ENCODE data around the gene C1orf198.
"Not testable (repeated sequence)": the region's sequence is repeated elsewhere in the genome, so short reads cannot be mapped to it uniquely, and the experiment has no call there.

C1orf198 gene

DNA sequence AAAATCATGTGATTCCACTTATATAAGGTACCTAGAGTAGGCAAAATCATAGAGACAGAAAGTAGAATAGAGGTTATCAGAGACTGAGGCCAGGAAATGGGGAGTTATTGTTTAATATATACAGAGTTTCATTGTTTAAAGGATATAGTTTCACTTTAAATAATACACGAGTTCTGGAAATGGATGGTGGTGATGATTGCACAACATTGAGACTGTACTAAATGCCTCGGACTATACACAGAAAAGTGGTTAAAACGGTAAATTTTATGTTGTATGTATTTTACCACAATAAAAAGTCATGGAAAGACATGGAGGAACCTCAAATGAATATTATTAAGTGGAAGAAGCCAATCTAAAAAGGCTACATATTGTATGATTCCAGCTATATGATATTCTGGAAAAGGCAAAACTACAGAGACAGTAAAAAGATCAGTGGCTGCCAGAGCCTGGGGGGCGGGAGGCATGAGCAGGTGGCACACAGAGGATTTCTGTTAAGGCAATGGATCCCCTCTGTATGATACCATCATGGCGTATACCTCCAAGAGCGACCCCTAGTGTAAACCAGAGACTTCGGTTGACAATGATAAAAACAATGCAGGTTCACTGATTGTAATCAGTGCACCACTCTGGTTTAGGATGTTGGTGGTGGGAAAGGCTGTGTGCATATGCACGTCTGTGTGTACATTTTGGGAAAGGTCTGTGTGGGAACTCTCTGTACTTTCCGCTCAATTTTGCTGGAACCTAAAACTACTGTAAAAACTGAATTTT, 7.5 kb downstream of the C1orf198 start:
- no peak for DNase-seq (ENCODE audit: low read depth)

DNA sequence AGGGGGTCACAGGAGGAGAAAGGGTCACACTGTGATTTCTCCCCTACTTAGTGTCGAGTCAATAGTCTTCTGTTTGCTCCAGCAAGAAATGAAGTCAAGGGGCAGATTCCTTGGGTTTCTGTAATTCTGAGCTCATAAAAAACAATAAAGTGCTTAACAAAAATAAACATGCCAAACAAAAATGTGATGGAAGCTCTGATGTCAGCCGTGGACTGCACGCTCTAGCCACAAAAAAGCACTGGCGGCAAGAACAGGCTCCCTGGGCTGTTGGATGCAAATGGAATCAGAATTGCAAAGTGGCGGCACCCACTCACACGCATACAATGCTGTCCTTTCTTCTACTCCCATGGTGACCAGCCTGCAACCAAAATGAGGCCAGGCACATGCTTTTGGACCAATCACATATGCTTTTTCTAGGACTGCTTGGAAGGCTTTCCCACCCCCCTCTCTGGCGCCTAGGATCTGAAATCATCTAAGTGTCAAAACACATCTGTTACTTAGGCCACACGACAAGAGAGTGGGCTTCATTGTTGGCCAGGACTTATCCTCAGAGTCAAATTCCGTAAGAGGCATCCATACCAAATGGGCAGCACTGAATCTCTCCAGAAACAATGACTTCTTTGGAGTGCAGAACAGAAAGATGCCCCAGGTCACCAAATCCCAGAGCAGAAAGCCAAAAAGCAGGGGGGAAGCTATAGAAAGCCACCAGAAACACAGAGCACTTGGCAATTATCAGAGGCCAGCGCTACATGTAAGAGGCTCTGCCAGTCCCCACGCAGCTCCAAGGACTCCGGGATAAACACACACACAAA, 9.2 kb downstream of the C1orf198 start:
- DNase-seq (ENCODE audit: low read depth), result no peak

DNA sequence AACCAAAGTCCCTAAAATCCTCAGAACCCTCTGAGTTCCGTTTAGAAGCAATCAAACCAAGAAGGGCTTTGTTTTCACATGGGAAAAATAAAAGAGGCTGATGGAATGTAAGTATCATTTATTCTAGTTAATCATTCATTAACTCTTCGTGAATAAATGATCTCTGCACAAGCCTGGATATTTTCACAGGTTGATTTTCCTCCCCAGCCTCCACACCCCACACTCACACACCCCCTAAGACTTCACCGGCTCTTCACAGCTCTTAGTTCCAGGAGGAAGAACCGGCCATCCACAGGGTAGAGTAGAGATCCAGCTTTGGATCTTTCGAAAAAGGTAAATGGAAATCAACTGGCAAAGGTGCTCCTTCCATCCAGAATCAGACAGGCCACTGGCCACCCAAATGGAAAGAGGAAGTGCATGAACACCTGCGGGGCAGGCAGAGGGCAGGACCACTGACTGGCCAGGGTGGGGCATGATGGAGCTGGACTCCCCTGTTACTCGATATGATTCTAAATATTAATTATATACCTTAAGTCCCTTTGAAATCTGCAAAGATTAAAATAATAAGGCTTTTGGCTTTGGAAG, 10.0 kb downstream of the C1orf198 start:
- no peak for DNase-seq (ENCODE audit: low read depth)

GRCh38 chr1:230857822-230858221, 10.5 kb downstream of the C1orf198 start:
- DNase-seq (ENCODE audit: low read depth), result no peak

DNA sequence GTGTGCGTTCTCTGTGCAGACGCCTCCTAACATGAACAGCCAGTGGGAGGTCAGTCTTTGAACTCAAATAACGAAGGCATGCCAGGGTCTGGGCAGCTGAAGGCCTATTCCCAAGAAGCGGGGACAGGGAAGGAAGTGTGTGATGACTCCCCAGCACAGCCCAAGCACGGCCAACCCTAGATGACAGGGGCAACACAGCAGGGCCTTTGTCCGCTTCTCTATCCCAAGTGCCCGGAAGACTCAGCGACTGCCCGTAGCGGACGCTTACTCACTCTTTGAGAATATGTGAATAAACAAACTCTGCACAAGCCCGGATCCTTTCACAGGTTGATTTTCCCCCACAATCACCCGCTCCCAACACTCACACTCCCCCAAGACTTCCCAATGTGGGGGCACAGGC, 11.2 kb downstream of the C1orf198 start:
- no peak for DNase-seq (ENCODE audit: low read depth)

DNA sequence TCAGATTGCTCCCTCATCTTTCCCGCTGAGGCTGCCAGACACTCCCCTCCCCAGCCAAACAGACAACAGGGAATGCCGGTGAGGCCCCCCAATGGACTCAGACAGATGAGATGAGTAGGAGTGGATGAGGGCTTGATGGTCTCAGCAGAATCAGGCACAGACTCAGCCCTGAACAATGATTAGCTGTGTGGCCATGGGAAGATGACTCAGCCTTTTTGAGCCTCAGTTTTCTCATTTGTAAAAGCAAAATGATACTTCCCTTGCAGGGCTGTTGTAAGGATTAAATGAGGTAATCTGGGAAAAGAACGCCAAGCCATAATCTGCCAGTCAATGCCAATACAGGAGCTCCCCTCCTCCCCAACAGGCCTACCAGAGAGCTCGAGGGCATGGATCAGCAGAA, 12.4 kb downstream of the C1orf198 start:
- no peak for DNase-seq (ENCODE audit: low read depth)

DNA sequence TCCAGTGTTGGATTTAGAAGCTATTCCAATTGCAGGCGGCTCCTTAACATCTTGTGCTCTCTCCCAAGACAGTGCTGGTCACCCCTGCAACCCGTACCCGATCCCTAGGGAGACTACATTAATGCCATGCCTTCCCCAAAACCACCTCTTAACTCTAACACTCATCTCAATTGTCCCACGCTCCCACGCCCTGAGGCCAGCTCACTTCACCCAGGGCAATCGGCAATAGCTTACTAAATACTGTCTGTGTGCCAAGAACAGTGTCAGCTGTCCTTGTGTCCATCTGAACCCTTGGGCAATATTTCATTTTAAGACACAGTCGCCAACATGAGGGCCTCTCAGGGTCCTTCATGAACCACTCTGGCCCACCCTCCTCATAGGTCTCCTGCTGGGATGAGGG, 13.9 kb downstream of the C1orf198 start:
- no peak for DNase-seq (ENCODE audit: low read depth)

- DNase-seq (ENCODE audit: low read depth), result no peak
Measured at GRCh38 chr1:230853731-230854130, 14.6 kb downstream of the C1orf198 start.

- no peak for DNase-seq (ENCODE audit: low read depth)
Measured at GRCh38 chr1:230852959-230853358, 15.4 kb downstream of the C1orf198 start.

DNA sequence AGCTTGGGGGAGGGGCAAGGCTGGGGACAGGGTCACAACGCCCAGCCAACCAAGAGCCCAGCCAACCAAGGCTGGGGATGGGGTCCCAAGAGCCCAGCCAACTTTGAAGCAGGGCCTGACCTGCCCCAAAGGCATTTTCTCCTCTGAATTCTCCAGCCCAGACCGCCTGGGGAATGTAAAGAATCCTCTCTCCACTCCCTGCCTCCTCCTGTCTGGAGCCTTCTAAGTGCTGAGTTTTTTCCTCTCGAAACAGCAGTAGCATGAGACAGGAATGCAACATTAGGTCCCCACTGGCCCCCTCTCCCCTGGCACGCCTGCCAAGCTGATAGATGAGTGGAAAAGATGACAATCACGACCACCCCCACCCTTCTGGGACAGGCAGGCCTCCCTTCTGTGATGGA, 17.0 kb downstream of the C1orf198 start:
- no peak for DNase-seq (ENCODE audit: low read depth)

- DNase-seq (ENCODE audit: low read depth), result no peak
Measured at GRCh38 chr1:230850547-230850946, 17.8 kb downstream of the C1orf198 start.

- no peak for DNase-seq (ENCODE audit: low read depth)
Measured at GRCh38 chr1:230849451-230850224, 18.7 kb downstream of the C1orf198 start.

GRCh38 chr1:230848235-230848634, 20.1 kb downstream of the C1orf198 start:
- DNase-seq (ENCODE audit: low read depth), result no peak

- DNase-seq (ENCODE audit: low read depth), result not testable (repeated sequence)
Measured at GRCh38 chr1:230845184-230845583, 23.1 kb downstream of the C1orf198 start.

DNA sequence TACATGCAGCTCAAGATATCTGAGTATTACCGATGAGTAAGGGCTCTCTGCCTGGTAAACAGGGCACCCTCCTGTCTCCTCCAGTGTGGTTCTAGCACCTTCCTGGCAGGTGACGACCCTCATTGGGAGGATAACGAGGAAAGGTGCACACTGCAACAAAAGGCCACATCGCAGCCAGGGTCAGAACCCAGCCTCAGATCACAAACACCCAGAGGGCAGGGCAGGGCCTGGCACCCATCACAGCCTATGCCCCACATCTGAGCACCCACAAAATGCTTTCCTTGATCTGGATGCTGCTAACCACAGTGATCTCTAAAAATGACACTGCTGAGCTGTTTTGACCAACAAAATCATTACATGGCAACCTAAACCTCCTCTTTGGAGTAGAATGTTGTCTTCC, 23.8 kb downstream of the C1orf198 start:
- no peak for DNase-seq (ENCODE audit: low read depth)

- no peak for DNase-seq (ENCODE audit: low read depth)
Measured at GRCh38 chr1:230843503-230844309, 24.6 kb downstream of the C1orf198 start.

- no peak for DNase-seq (ENCODE audit: low read depth)
Measured at GRCh38 chr1:230842801-230843200, 25.5 kb downstream of the C1orf198 start.

DNA sequence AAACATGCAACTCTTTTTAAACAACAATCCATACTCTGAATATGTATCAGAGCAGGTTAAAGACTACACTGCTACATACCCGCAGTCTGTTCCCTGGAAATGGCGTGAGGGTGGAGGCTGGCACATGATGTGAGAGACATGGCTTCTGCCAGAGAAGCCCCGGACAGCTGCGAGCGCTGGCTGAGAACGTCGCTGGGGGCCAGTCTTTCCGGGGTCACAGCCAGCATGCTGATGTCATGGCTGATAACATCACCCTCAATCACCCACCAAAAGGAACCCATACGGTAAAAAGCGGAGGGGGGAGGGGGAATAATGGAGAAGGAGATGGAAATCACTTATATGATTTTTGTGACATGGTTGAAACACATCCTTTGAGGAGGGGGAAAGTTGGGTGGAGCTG, 29.1 kb downstream of the C1orf198 start:
- no peak for DNase-seq (ENCODE audit: low read depth)

DNA sequence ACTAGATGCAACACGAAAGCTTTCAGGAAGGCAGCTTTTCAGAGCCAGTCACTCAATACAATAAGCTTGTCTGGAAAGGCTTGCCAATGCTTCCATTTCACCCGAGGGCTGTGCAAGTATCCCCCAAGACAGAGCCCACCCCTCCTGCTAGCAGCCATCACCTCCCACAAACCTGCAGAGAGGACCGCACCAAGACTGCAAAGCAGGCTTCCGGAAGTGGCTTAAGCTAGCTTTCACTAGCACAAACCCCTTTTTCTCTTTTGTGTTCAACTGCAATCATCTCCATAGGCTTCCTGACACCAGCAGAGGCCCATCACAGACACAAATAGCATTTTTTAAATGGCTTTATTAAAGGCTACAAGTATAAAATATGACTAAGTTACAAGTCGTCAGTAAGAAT, 31.5 kb downstream of the C1orf198 start:
- DNase-seq (ENCODE audit: low read depth), result no peak

GRCh38 chr1:230836347-230836746, 32.0 kb downstream of the C1orf198 start:
- no peak for DNase-seq (ENCODE audit: low read depth)

- no peak for DNase-seq (ENCODE audit: low read depth)
Measured at GRCh38 chr1:230834292-230834691, 34.0 kb downstream of the C1orf198 start.
